Measurements from ENCODE around the gene PARN.

PARN gene

GRCh38 chr16:14495213-14496046, 134.6 kb downstream of the PARN start:
- no peak for DNase-seq

- no peak for DNase-seq
Observed at GRCh38 chr16:14494396-14494966, 135.6 kb downstream of the PARN start.

GRCh38 chr16:14493791-14494190, 136.3 kb downstream of the PARN start:
- no peak for DNase-seq

GRCh38 chr16:14492614-14493013, 137.4 kb downstream of the PARN start:
- no peak for DNase-seq

- no peak for DNase-seq
Observed at GRCh38 chr16:14491861-14492529, 138.1 kb downstream of the PARN start.

- DNase-seq: no peak
Observed at GRCh38 chr16:14490235-14490634, 139.8 kb downstream of the PARN start.

GRCh38 chr16:14489460-14489859, 140.6 kb downstream of the PARN start:
- no peak for DNase-seq

GRCh38 chr16:14487579-14487978, 142.5 kb downstream of the PARN start:
- no peak for DNase-seq

GRCh38 chr16:14486520-14487303, 143.3 kb downstream of the PARN start:
- no peak for DNase-seq

- no peak for DNase-seq
Observed at GRCh38 chr16:14485811-14486519, 144.1 kb downstream of the PARN start.

GRCh38 chr16:14485121-14485551, 144.9 kb downstream of the PARN start:
- DNase-seq: no peak

GRCh38 chr16:14483819-14484385, 146.2 kb downstream of the PARN start:
- no peak for DNase-seq

- no peak for DNase-seq
Observed at GRCh38 chr16:14476183-14476582, 153.9 kb downstream of the PARN start.

GRCh38 chr16:14475370-14476139, 154.5 kb downstream of the PARN start:
- no peak for DNase-seq

- no peak for DNase-seq
Observed at GRCh38 chr16:14473488-14473887, 156.6 kb downstream of the PARN start.

GRCh38 chr16:14472357-14472756, 157.7 kb downstream of the PARN start:
- DNase-seq: no peak

- DNase-seq: no peak
Observed at GRCh38 chr16:14470788-14471187, 159.3 kb downstream of the PARN start.

- DNase-seq: no peak
Observed at GRCh38 chr16:14465799-14466198, 164.3 kb downstream of the PARN start.

GRCh38 chr16:14464796-14465195, 165.3 kb downstream of the PARN start:
- DNase-seq: no peak

- no peak for DNase-seq
Observed at GRCh38 chr16:14464192-14464591, 165.9 kb downstream of the PARN start.

GRCh38 chr16:14462811-14463210, 167.2 kb downstream of the PARN start:
- DNase-seq: no peak
